Activated naive CD4-positive, alpha-beta T cell treated with anti-CD3 and anti-CD28 coated beads, Interleukin-2, amount 10 ng/mL, durations not matched to agents 5 hours and 36 hours (primary cell): ENCODE results near the gene GPHA2. TPM values are rescaled to one million over a fixed set of nuclear protein-coding genes. Genes with fewer than 3 reads are reported as not detected.

Experiments
- microRNA-seq: library from miRNA; unstranded; fragments of <30 nt; microRNA quantifications from one replicate; pipeline ENCODE4 v1.2.0, GENCODE V29; 2022; ENCODE audit warnings: borderline microRNAs expressed, borderline replicate concordance
- total RNA-seq, 2 experiments: library from RNA; stranded (reverse); gene quantifications; one replicate each; pipeline ENCODE4 v1.2.3, GENCODE V29; 2021

GPHA2 gene, protein sequence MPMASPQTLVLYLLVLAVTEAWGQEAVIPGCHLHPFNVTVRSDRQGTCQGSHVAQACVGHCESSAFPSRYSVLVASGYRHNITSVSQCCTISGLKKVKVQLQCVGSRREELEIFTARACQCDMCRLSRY
- total RNA-seq, result not detected

DNA sequence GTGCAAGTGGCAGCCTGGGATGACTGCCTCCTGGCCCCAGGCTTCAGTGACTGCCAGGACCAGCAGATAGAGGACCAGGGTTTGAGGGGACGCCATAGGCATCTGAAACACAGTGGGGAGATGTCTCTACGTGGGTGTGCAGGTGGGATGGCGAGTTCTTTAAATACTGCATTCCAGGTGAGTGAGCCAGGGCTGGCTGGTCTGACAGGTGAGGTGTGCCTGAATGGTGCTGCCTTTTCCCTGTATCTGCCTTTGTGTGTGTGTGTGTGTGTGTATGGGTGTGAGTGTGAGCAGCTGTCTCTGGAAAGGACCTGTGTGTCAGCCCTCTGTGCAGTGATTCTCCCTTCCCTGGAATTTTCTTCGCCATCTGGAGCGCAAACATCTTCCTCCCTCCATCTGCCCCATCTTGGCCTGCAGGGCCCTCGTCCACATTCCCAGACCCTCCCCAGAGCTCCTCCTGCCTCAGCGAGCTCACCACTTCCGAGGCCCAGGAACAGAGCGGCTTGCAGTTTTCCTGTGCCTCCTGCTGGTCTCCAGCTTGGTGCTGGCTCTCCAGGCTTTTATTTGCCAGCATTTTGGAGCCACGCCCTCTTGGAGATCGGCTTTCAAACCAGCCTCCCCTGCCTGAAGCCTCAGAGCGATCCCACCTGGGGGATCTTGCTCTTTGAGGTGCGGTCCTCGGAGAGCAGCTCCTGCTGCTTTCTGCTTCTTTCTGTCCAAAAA lies at the start of gene GPHA2:
Gene GPHA2, minus strand, starts transcription at position 535 of the 723 bp plus-strand sequence. Its CDS starts 433 bp downstream, at position 102.

DNA sequence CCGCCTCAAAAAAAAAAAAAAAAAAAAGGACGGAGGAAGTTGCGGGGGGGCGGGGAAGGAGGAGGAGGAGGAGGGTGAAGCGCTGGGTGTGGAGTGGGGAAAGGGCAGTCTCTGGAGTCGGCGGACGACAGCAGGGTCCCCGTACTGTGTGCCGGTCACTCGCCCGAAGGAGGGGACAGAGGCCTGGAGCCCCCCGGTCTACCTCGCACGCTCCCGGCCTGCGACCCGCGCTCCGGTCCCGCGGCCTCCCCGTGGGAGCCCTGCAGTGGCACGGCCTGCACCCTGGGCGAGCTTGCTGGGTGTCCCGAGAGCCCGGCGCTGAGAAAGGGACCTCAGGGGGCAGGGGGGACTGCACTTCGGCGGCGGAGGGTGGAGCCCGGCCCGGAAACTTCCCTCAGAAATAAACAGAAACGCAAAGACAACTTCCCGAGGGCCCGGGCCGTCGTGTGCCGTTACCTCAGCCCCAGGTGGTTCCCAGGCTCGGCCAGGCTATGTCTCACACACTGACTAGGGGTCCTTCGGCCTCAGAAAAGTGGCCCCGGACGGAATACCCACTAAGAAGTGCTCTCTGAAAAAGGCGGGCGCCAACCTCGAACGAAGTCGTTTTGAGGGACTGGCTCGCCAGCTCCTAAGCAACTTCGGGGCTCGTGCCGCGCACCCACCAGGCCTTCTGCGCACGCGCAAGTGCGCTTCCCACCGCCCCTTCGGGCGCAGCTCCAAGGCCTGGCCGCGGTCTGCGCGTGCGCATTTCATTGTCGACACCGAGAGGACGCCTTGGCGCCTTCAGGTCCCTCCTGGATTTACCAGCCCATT lies 35.9 kb upstream of the GPHA2 start, which contains the start of gene MAJIN:
Gene MAJIN, minus strand, starts transcription at position 688 of the 813 bp plus-strand sequence. CDS start 12,703 bp downstream, outside the sequence.

DNA sequence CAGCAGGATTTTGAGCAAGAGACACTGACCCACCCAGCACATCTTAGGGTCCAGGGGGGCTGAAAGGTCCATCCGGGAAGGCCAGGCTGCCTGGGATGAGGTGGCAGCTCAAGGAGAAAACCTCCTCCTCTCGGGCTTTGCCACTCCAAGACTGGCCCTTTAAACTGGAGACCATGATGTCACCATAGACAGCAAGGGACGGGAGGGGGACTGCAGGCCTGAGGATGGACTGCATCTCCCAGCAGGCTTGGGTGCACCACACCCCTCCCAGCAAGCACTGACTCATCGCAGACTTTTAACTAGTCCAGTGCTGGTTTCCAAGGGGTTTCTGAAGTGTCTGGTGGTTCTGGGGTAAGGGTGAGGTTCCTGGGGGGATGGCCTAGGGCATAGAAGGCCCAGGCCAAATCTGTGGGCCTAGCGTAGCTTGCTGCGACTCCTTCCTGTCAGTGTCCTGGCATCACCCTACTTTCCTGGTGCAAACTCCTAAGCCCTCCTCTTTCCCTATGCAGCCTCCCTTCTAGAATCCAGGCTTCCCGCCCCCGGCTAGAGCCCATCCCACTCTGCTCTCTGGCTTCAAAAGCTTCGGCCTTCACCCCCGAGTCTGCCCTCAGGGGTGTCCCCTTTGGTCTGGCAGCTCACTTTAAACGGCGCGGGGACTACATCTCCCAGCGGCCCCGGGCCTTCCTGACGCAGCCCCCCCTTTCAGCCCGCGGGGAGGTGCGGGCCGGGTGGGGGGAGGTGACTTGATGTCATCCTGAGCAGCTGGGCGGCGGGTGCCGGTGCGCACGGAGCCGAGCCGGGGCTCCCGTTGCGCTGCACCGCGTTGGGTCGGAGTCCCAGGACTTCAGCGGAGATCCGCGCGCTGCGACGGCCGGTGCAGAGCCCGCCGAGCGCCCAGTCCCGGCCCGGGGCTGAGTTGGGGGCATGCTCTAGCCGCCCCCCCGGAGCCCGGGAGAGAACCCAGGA lies 11.5 kb downstream of the GPHA2 start, which contains the start of gene PPP2R5B:
Gene PPP2R5B, plus strand, starts transcription at position 746 of the 966 bp plus-strand sequence. CDS start 1,046 bp downstream, outside the sequence.

DNA sequence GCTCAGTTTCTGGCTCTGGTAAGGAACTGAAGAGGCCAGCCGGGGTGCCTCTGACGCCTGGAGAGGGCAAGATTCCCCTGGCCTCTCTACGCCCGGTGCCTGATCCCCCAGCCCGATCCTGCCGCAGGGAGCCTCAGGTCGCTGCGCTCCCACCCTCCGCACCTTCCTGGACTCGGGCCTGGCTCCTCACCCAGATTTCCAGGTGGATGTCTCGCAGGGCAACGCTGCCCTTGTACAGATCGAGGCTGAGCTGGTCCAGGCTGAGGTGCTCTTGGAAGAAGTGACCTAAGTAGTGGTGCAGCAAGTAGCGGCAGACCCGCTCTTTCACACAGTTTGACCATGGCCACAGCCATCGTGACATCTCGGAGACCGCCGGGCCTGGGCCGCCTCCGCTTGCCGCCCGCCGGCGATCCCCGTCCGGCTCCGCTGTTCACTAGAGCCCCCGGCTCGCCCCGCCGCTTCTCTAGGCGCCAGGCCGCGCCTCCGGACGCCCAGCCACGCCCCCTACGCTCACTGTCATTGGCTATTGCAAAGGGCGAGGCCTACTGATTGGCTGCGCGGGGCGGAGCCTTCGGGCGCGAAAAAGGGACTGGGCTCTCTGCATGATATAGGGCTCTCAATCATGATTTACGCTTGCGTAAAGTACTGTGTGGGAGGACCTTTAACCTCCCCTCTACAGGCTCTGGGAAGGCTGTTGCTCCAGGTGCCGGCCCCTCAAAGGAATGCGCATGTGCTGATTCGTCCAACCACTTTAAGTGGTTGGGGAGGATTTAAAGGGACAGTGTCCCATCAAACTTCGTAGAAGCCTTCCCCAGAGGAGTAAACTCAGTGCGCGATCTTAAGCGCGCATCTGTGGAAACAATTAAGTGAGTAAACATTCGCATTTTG lies 18.7 kb downstream of the GPHA2 start, which contains the start of gene ATG2A:
Gene ATG2A, minus strand, starts transcription at position 435 of the 888 bp plus-strand sequence. Its CDS starts 74 bp downstream, at position 361.

Small RNA genes lying within 50 kb of the gene (microRNA-seq; reads per million reads assigned to microRNA genes)
- gene MIR6749, result not detected
- 0.63 reads per million for gene MIR6750

Other genes with a start within 250 kb of the GPHA2 start
- gene NRXN2, start 212.7 kb downstream of the GPHA2 start, total RNA-seq, result under 1 TPM in 1 of 2 experiments, not detected in 1; 0.20 TPM
- gene RASGRP2, start 191.8 kb downstream of the GPHA2 start, total RNA-seq, result 100 to 1,000 TPM; 250 to 274 TPM
- 1 to 10 TPM; 5.2 to 5.9 TPM for gene PYGM, start 175.9 kb downstream of the GPHA2 start, total RNA-seq
- gene SF1, start 157.4 kb downstream of the GPHA2 start, total RNA-seq, result 100 to 1,000 TPM; 467 to 471 TPM
- gene MAP4K2, start 132.7 kb downstream of the GPHA2 start, total RNA-seq, result 10 to 100 TPM; 88.2 to 92.8 TPM
- 10 to 100 TPM; 34.8 to 37.5 TPM for gene MEN1, start 125.3 kb downstream of the GPHA2 start, total RNA-seq
- gene CDC42BPG, start 91.2 kb downstream of the GPHA2 start, total RNA-seq, result 1 to 10 TPM; 1.8 to 2.2 TPM
- 100 to 1,000 TPM; 114 to 120 TPM for gene EHD1, start 57.3 kb downstream of the GPHA2 start, total RNA-seq
- gene ATG2A, start 18.7 kb downstream of the GPHA2 start, total RNA-seq, result 10 to 100 TPM; 31.0 to 32.6 TPM
- gene PPP2R5B, start 11.2 kb downstream of the GPHA2 start, total RNA-seq, result 10 to 100 TPM; 19.8 to 20.3 TPM
- gene MAJIN, start 36.2 kb upstream of the GPHA2 start, total RNA-seq, result under 1 TPM; 0.20 to 0.36 TPM
- gene BATF2, start 61.1 kb upstream of the GPHA2 start, total RNA-seq, result under 1 TPM in 1 of 2 experiments, not detected in 1; 0.19 TPM
- 10 to 100 TPM; 49.1 to 54.1 TPM for gene ARL2, start 78.3 kb upstream of the GPHA2 start, total RNA-seq
- gene SNX15, start 91.5 kb upstream of the GPHA2 start, total RNA-seq, result 10 to 100 TPM; 25.9 to 27.5 TPM
- 10 to 100 TPM; 29.0 to 29.6 TPM for gene SAC3D1, start 105.3 kb upstream of the GPHA2 start, total RNA-seq
- 10 to 100 TPM; 11.8 to 12.4 TPM for gene NAALADL1, start 122.7 kb upstream of the GPHA2 start, total RNA-seq
- 10 to 100 TPM; 72.9 to 77.5 TPM for gene CDCA5, start 148.1 kb upstream of the GPHA2 start, total RNA-seq
- gene ZFPL1, start 148.3 kb upstream of the GPHA2 start, total RNA-seq, result 10 to 100 TPM; 26.6 to 27.5 TPM
- gene VPS51, start 160.3 kb upstream of the GPHA2 start, total RNA-seq, result 100 to 1,000 TPM; 167 to 172 TPM
- gene TM7SF2, start 176.0 kb upstream of the GPHA2 start, total RNA-seq, result 10 to 100 TPM; 27.8 to 28.5 TPM
- gene ZNHIT2, start 181.8 kb upstream of the GPHA2 start, total RNA-seq, result 1 to 10 TPM; 7.7 to 9.4 TPM
- gene FAU, start 186.2 kb upstream of the GPHA2 start, total RNA-seq, result 1,000 to 10,000 TPM; 1,282 to 1,325 TPM
- gene MRPL49, start 186.4 kb upstream of the GPHA2 start, total RNA-seq, result 10 to 100 TPM; 40.9 to 42.2 TPM
- 10 to 100 TPM; 39.2 to 43.4 TPM for gene SYVN1, start 198.6 kb upstream of the GPHA2 start, total RNA-seq
- gene SPDYC, start 234.3 kb upstream of the GPHA2 start, total RNA-seq, result not detected
- gene CAPN1, start 246.0 kb upstream of the GPHA2 start, total RNA-seq, result 100 to 1,000 TPM; 161 to 168 TPM